Left renal pelvis (tissue), 4 donors: ENCODE measurements around the gene ZNF576. TPM values are rescaled to one million over a fixed set of nuclear protein-coding genes. Genes with fewer than 3 reads are reported as not detected.
"Not testable (repeated sequence)": the region's sequence is repeated elsewhere in the genome, so short reads cannot be mapped to it uniquely, and the experiment has no call there.

ENCODE experiments used
- DNase-seq, 4 donors: peaks; one replicate each; pipeline ENCODE4 v3.0.0-alpha.2; 2013; ENCODE audit warnings: low read depth in 4 of 4, low spot score in 3 of 4
- polyA plus RNA-seq, 4 donors: library from polyadenylated mRNA; unstranded; fragments of 120-200 nt; gene quantifications; one replicate each; pipeline ENCODE4 v1.2.1, GENCODE V29; 2013; ENCODE audit not compliant: insufficient read length in 4 of 4

The ZNF576 gene
- polyA plus RNA-seq, 4 donors: 9.8 to 12.5 (median 11.2) TPM

GRCh38 chr19:43644181-43644580 is 47.8 kb downstream of the ZNF576 start:
- no peak for DNase-seq

GRCh38 chr19:43648633-43649032 is 52.2 kb downstream of the ZNF576 start:
- no peak for DNase-seq

DNA sequence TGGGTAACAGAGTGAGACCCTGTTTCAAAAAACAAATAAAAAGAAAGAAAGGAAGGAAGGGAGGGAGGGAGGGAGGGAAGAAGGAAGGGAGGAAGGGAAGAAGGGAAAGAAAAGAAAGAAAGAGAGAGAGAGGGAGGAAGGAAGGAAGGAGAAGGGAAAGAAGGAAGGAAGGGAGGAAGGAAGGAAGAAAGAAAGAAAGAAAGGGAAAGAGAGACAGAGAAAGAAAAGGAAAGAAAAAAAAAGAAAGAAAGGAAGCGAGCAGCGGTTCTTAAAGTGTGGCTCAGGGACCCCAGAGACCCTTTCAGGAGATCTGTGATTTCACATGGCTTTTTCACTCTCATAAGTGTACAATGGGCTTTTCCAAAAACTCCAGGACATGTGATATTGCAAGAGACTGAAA is 53.1 kb downstream of the ZNF576 start:
- DNase-seq: no peak

DNA sequence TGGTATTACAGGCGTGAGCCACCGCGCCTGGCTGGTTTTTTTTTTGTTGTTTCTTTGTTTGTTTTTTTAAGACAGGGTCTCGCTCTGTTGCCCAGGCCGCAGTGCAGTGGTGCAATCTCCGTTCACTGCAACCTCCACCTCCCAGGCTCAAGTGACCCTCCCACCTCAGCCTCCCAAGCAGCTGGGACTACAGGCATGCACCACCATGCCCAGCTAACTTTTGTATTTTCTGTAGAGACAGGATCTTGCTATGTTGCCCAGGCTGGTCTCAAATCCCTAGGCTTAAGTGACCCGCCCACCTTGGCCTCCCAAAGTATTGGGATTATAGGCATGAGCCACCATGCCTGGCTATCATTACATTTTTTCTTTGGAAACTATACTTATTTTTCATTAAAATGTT is 53.9 kb downstream of the ZNF576 start:
- not testable (repeated sequence) for DNase-seq

Other genes starting within 250 kb of the ZNF576 start
- under 1 TPM in 3 of 4 donors, not detected in 1; 0.40 to 0.66 (median 0.46) TPM for gene CD177, start 242.9 kb upstream of the ZNF576 start, polyA plus RNA-seq
- gene TEX101, start 181.7 kb upstream of the ZNF576 start, polyA plus RNA-seq: under 1 TPM in 1 of 4 donors, not detected in 3; 0.11 TPM
- gene LYPD3, start 131.0 kb upstream of the ZNF576 start, polyA plus RNA-seq: 1 to 10 TPM; 1.3 to 4.1 (median 2.7) TPM
- 10 to 100 TPM in 1 of 4 donors, 1 to 10 TPM in 3; 6.2 to 11.6 (median 8.2) TPM for gene PHLDB3, start 91.8 kb upstream of the ZNF576 start, polyA plus RNA-seq
- gene ETHE1, start 69.4 kb upstream of the ZNF576 start, polyA plus RNA-seq: 10 to 100 TPM; 22.2 to 30.4 (median 25.6) TPM
- 1 to 10 TPM; 2.1 to 5.8 (median 2.4) TPM for gene ZNF575, start 63.4 kb upstream of the ZNF576 start, polyA plus RNA-seq
- 10 to 100 TPM; 49.1 to 67.6 (median 57.3) TPM for gene XRCC1, start 21.1 kb upstream of the ZNF576 start, polyA plus RNA-seq
- 10 to 100 TPM; 15.6 to 21.0 (median 18.8) TPM for gene PINLYP, start 20.8 kb upstream of the ZNF576 start, polyA plus RNA-seq
- gene IRGQ, start 461 bp upstream of the ZNF576 start, polyA plus RNA-seq: 10 to 100 TPM; 12.0 to 22.0 (median 17.2) TPM
- 1 to 10 TPM in 2 of 4 donors, under 1 TPM in 2; 0.41 to 2.3 (median 1.2) TPM for gene SRRM5, start 15.5 kb downstream of the ZNF576 start, polyA plus RNA-seq
- gene ZNF428, start 23.0 kb downstream of the ZNF576 start, polyA plus RNA-seq: 100 to 1,000 TPM in 1 of 4 donors, 10 to 100 TPM in 3; 75.2 to 118 (median 83.7) TPM
- 10 to 100 TPM; 30.7 to 54.3 (median 43.1) TPM for gene CADM4, start 43.3 kb downstream of the ZNF576 start, polyA plus RNA-seq
- 10 to 100 TPM in 3 of 4 donors, 1 to 10 TPM in 1; 6.2 to 12.8 (median 10.6) TPM for gene PLAUR, start 73.6 kb downstream of the ZNF576 start, polyA plus RNA-seq
- not detected for gene IRGC, start 119.5 kb downstream of the ZNF576 start, polyA plus RNA-seq
- 10 to 100 TPM; 39.9 to 67.8 (median 46.7) TPM for gene SMG9, start 158.4 kb downstream of the ZNF576 start, polyA plus RNA-seq
- 1 to 10 TPM in 3 of 4 donors, under 1 TPM in 1; 0.96 to 3.4 (median 1.5) TPM for gene KCNN4, start 184.4 kb downstream of the ZNF576 start, polyA plus RNA-seq
- gene LYPD5, start 205.9 kb downstream of the ZNF576 start, polyA plus RNA-seq: under 1 TPM; 0.24 to 0.58 (median 0.42) TPM
- gene ZNF283, start 230.7 kb downstream of the ZNF576 start, polyA plus RNA-seq: 10 to 100 TPM; 11.4 to 21.8 (median 13.6) TPM